CD4-positive, alpha-beta T cell treated with Interleukin-21 for 1 hour (primary cell): ENCODE data around the gene TMEM45B.
"Not testable (repeated sequence)": the region's sequence is repeated elsewhere in the genome, so short reads cannot be mapped to it uniquely, and the experiment has no call there.

ENCODE experiments used
- DNase-seq: peaks from one replicate; pipeline ENCODE4 v3.0.0-alpha.2; 2020

Gene TMEM45B

GRCh38 chr11:129853518-129854231 is 38.0 kb downstream of the TMEM45B start:
- peak; percentile 73 for DNase-seq

GRCh38 chr11:129854232-129854805 is 38.7 kb downstream of the TMEM45B start:
- no peak for DNase-seq

GRCh38 chr11:129855086-129855485 is 39.4 kb downstream of the TMEM45B start:
- DNase-seq, result no peak

GRCh38 chr11:129856036-129856435 is 40.4 kb downstream of the TMEM45B start:
- no peak for DNase-seq

- DNase-seq, result no peak
Measured at GRCh38 chr11:129861702-129862522, 46.3 kb downstream of the TMEM45B start.

- no peak for DNase-seq
Measured at GRCh38 chr11:129864811-129865210, 49.2 kb downstream of the TMEM45B start.

GRCh38 chr11:129865701-129866100 is 50.1 kb downstream of the TMEM45B start:
- no peak for DNase-seq

GRCh38 chr11:129866311-129866710 is 50.7 kb downstream of the TMEM45B start:
- DNase-seq, result no peak

- not testable (repeated sequence) for DNase-seq
Measured at GRCh38 chr11:129868626-129869025, 53.0 kb downstream of the TMEM45B start.

GRCh38 chr11:129871914-129872313 is 56.3 kb downstream of the TMEM45B start:
- no peak for DNase-seq

GRCh38 chr11:129880311-129880710 is 64.7 kb downstream of the TMEM45B start:
- DNase-seq, result no peak

GRCh38 chr11:129881570-129882170 is 66.0 kb downstream of the TMEM45B start:
- DNase-seq, result peak; percentile 40

- DNase-seq, result no peak
Measured at GRCh38 chr11:129884581-129884980, 68.9 kb downstream of the TMEM45B start.

- no peak for DNase-seq
Measured at GRCh38 chr11:129885381-129885780, 69.7 kb downstream of the TMEM45B start.

GRCh38 chr11:129888451-129888850 is 72.8 kb downstream of the TMEM45B start:
- DNase-seq, result peak; percentile 22

GRCh38 chr11:129894278-129895125 is 78.9 kb downstream of the TMEM45B start:
- DNase-seq, result no peak

- peak; percentile 90 for DNase-seq
Measured at GRCh38 chr11:129895126-129896041, 79.7 kb downstream of the TMEM45B start, which contains the start of gene NFRKB. TSS of gene NFRKB (minus strand) at chr11:129895578. CDS start at chr11:129892849, 2,729 bp downstream.

- no peak for DNase-seq
Measured at GRCh38 chr11:129896062-129896461, 80.4 kb downstream of the TMEM45B start.

- no peak for DNase-seq
Measured at GRCh38 chr11:129905402-129905801, 89.8 kb downstream of the TMEM45B start.
